WERI-Rb-1 (cell line): ENCODE results near the gene ITGA1.

Experiments used
- DNase-seq: peaks from one replicate; pipeline ENCODE4 v3.0.0-alpha.2; 2020
- H3K27ac ChIP-seq: fragments of 250-450 bp; sonication (Bioruptor Pico); 2 replicates; pipeline ENCODE4 v1.5.1; 2020; ENCODE audit warnings: mild to moderate bottlenecking, moderate library complexity
- H3K27me3 ChIP-seq: fragments of 250-450 bp; sonication (Bioruptor Pico); 2 replicates; pipeline ENCODE4 v1.5.1; 2021; ENCODE audit warnings: mild to moderate bottlenecking, low read depth, moderate library complexity; ENCODE audit not compliant: insufficient read depth, severe bottlenecking
- H3K36me3 ChIP-seq: fragments of 250-450 bp; sonication (Bioruptor Pico); 2 replicates; pipeline ENCODE4 v1.5.1; 2020; ENCODE audit warnings: mild to moderate bottlenecking, moderate library complexity
- H3K4me3 ChIP-seq: 2 replicates; pipeline ENCODE4 v1.5.1; 2011; ENCODE audit warnings: low read depth, mild to moderate bottlenecking, control low read depth, low read length
- H3K9me3 ChIP-seq: fragments of 250-450 bp; sonication (Bioruptor Pico); 2 replicates; pipeline ENCODE4 v1.5.1; 2021; ENCODE audit warnings: mild to moderate bottlenecking, moderate library complexity; ENCODE audit not compliant: severe bottlenecking
- CTCF ChIP-seq: IDR thresholded peaks from 2 replicates; pipeline ENCODE4 v1.5.1; 2011; ENCODE audit warnings: low read depth, mild to moderate bottlenecking, control low read depth, inconsistent platforms, low read length

Gene ITGA1

DNA sequence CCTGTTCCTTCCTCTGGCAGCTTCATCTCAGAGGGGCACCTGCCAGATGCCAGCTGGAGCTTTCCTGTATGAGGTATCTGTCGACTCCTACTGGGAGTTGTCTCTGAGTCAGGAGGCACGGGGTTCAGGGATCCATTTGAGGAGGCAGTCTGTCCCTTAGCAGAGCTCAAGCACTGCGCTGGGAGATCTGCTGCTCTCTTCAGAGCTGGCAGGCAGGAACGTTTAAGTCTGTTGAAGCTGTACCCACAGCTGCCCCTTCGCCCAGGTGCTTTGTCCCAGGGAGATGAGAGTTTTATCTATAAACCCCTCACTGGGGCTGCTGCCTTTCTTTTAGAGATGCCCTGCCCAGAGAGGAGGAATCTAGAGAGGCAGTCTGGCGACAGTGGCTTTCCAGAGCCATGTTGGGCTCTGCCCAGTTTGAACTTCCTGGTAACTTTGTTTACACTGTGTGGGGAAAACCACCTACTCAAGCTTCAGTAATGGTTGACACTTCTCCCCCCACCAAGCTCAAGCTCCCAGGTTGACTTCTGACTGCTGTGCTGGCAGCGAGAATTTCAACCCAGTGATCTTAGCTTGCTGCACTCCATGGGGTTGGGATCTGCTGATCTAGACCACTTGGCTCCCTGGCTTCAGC lies 189.7 kb downstream of the ITGA1 start:
- Histone ChIP-seq H3K36me3 (no peaks in the 10 kb centered on the region), H3K9me3 (peaks cover 10% of the 10 kb centered on the region), H3K27ac (no peak overlapping the region), H3K4me3 (no peak overlapping the region), H3K27me3 (peaks cover 4% of the 10 kb centered on the region)
- DNase-seq: no peak
- no peak for TF ChIP-seq CTCF

DNA sequence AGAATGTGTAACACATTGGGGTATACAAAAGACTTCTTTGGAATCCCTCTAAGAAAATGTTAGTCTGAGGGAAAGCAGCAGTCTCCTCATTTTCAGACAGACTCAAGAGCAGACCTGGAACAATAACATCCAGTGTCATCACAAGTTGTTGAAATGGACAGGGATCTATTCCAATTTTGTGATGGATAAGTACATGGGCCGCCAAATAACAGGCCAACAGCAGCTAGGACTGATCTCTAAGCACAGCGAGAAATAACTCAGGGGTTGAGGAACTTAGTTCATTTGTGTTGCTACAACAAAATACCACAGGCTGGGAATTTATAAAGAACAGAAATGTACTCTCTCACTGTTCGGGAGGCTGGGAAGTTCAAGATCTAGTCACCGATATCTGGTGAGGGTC lies 193.8 kb downstream of the ITGA1 start:
- Histone ChIP-seq H3K36me3 (no peaks in the 10 kb centered on the region), H3K9me3 (peaks cover 7% of the 10 kb centered on the region), H3K27me3 (peaks cover 4% of the 10 kb centered on the region), H3K4me3 (no peak overlapping the region), H3K27ac (no peak overlapping the region)
- DNase-seq: no peak
- no peak for TF ChIP-seq CTCF

- no peaks in the 10 kb centered on the region for H3K9me3 ChIP-seq
- H3K27me3 ChIP-seq: peaks cover 15% of the 10 kb centered on the region
- H3K4me3 ChIP-seq: no peak overlapping the region
- H3K36me3 ChIP-seq: no peaks in the 10 kb centered on the region
- H3K27ac ChIP-seq: no peak overlapping the region
- no peak for TF ChIP-seq CTCF
- DNase-seq: no peak
These were observed 196.3 kb downstream of the ITGA1 start for GRCh38 chr5:52983731-52984636.

- TF ChIP-seq CTCF: no peak
- Histone ChIP-seq H3K36me3 (no peaks in the 10 kb centered on the region), H3K27me3 (peaks cover 20% of the 10 kb centered on the region), H3K9me3 (no peaks in the 10 kb centered on the region), H3K27ac (no peak overlapping the region), H3K4me3 (no peak overlapping the region)
- no peak for DNase-seq
These were observed 197.6 kb downstream of the ITGA1 start for GRCh38 chr5:52985306-52985705.

GRCh38 chr5:52987711-52988331 lies 200.1 kb downstream of the ITGA1 start:
- no peak overlapping the region for H3K4me3 ChIP-seq
- no peak for DNase-seq
- no peak for TF ChIP-seq CTCF
- no peaks in the 10 kb centered on the region for H3K9me3 ChIP-seq
- H3K36me3 ChIP-seq: no peaks in the 10 kb centered on the region
- peaks cover 20% of the 10 kb centered on the region for H3K27me3 ChIP-seq
- H3K27ac ChIP-seq: no peak overlapping the region
